ENCODE measurements around the gene F5. TPM values are rescaled to one million over a fixed set of nuclear protein-coding genes. Genes with fewer than 3 reads are reported as not detected.

Gene F5
- total and polyA plus RNA-seq, 10 of the 15 experiments (the other 5 are each of a cell fraction or from before 2014, with no cell fraction given) = under 0.01 to 3.8 (median 0.40) TPM

GRCh38 chr1:169576935-169577331 is 9.3 kb downstream of the F5 start (continued):
- TF ChIP-seq IRF5 (IDR thresholded peaks at IDR 0.05; ENCODE audit: borderline replicate concordance) (no peak), TBL1XR1 (IDR thresholded peaks at IDR 0.05; ENCODE audit: low read depth, low read length) (no peak), TARDBP (IDR thresholded peaks at IDR 0.05; ENCODE audit: borderline replicate concordance) (no peak)

GRCh38 chr1:169576241-169576934 is 9.9 kb downstream of the F5 start:
- H3K4me3 ChIP-seq = no peak overlapping the region
- H3K27me3 ChIP-seq (replicated peaks in 1 of 2; ENCODE audit: control insufficient read depth in 2 of 2, insufficient read depth in 2 of 2, low read length in 1 of 2) = no peaks in the 10 kb centered on the region
- no peak overlapping the region for H3K27ac ChIP-seq (ENCODE audit: control insufficient read depth, insufficient read depth)
- BruUV-seq (replicated peaks) = no TSS peak
- RAD21 ChIA-PET (ENCODE audit: unreplicated experiment) = no interaction called here
- H3K79me2 ChIP-seq (ENCODE audit: control insufficient read depth, insufficient read depth, low read length) = no peaks in the 10 kb centered on the region
- no peaks in the 10 kb centered on the region for H3K36me3 ChIP-seq (ENCODE audit: control insufficient read depth in 2 of 2, insufficient read depth in 2 of 2, low read length in 1 of 2)
- H4K20me1 ChIP-seq (ENCODE audit: control insufficient read depth, insufficient read depth) = no peaks in the 10 kb centered on the region
- ATAC-seq (no peak), FAIRE-seq (no peak), DNase-seq (ENCODE audit: low read depth, low spot score) (no peak)
- H3K4me1 ChIP-seq (ENCODE audit: control insufficient read depth, insufficient read depth, low read length) = no peaks in the 10 kb centered on the region
- CTCF ChIA-PET = interaction anchor here (0.9 to 2.2 kb wide), 2 partner anchors 10 to 136 kb away, joined by 4 to 6 read pairs; partner anchors contain the start of gene F5
- intact Hi-C loops (cut with micrococcal nuclease; ENCODE audit: unreplicated experiment) (no loop called here), in situ Hi-C loops (cut with MboI) (no loop called here)
- SMC1A ChIA-PET (ENCODE audit: uncharacterized antibody, unreplicated experiment) = interaction anchor here (0.6 kb wide), 1 partner anchor 1424 kb away, joined by 4 read pairs; no protein-coding TSS in a partner anchor
- H2AFZ ChIP-seq (ENCODE audit: control insufficient read depth, low read depth, low read length) = no peak overlapping the region
- H3K9ac ChIP-seq (ENCODE audit: control insufficient read depth, insufficient read depth, low read length) = no peak overlapping the region
- 31% methylated on average over 5 of the region's 5 CpGs for WGBS (ENCODE audit: insufficient coverage, insufficient replicate concordance, low lambda C conversion rate, missing lambda C conversion rate)
- no peaks in the 10 kb centered on the region for H3K9me3 ChIP-seq (replicated peaks; ENCODE audit: control insufficient read depth, insufficient read depth, low read length)
- H3K4me2 ChIP-seq (ENCODE audit: control insufficient read depth, insufficient read depth) = no peak overlapping the region
- POLR2A ChIA-PET = no interaction called here
- TF ChIP-seq NBN (IDR thresholded peaks at IDR 0.05) (no peak), PKNOX1 (IDR thresholded peaks at IDR 0.05) (no peak), ZBTB40 (IDR thresholded peaks at IDR 0.05; ENCODE audit: borderline replicate concordance) (no peak), BCL11A (IDR thresholded peaks at IDR 0.05; ENCODE audit: low read depth, low read length) (no peak), SIX5 (IDR thresholded peaks at IDR 0.05; ENCODE audit: low read depth, low read length, severe bottlenecking) (no peak), RELB (IDR thresholded peaks at IDR 0.05; ENCODE audit: low read depth) (no peak), POU2F2 (IDR thresholded peaks at IDR 0.05; ENCODE audit: borderline replicate concordance, low read depth, low read length) (no peak), ZNF274 (IDR thresholded peaks at IDR 0.05; ENCODE audit: insufficient read depth, insufficient read length) (no peak), ZSCAN29 (IDR thresholded peaks at IDR 0.05) (no peak), PBX3 (IDR thresholded peaks at IDR 0.05; ENCODE audit: insufficient replicate concordance, low read depth, low read length) (no peak)

Measured in GM12878 (cell line).